ENCODE results near the gene PIK3R6.
"Not testable (repeated sequence)": the region's sequence is repeated elsewhere in the genome, so short reads cannot be mapped to it uniquely, and the experiment has no call there.

PIK3R6 gene

DNA sequence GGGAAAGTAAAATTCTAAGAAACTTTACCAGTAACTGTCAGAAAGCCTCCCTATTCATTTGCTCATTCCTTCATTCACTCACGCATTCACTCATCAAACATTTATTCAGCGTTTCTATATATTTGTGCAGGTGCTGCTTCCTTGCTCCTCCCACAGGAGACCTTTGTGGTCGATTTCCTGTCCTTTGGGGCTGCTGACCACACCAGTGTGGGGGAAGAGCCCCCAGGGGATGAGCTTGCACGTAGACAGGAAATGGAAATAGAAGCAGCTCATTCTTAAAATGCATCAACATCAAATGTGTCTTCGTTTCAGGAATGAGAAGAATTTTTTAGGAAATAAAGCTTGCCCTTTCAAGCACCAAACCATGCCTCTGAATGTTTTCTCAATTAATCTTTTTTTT, 9.6 kb downstream of the PIK3R6 start:
- peak; percentile 84 for DNase-seq (ENCODE audit: extremely low read depth, insufficient read length)
- no peak overlapping the region; the same call in 1 of the 2 replicates for H3K4me3 ChIP-seq (replicated peaks; ENCODE audit: low read depth, low read length)
- peaks cover 8% of the 10 kb centered on the region for H3K36me3 ChIP-seq (ENCODE audit: control insufficient read depth, insufficient read depth, low read length)
- TF ChIP-seq, protein P1, sequence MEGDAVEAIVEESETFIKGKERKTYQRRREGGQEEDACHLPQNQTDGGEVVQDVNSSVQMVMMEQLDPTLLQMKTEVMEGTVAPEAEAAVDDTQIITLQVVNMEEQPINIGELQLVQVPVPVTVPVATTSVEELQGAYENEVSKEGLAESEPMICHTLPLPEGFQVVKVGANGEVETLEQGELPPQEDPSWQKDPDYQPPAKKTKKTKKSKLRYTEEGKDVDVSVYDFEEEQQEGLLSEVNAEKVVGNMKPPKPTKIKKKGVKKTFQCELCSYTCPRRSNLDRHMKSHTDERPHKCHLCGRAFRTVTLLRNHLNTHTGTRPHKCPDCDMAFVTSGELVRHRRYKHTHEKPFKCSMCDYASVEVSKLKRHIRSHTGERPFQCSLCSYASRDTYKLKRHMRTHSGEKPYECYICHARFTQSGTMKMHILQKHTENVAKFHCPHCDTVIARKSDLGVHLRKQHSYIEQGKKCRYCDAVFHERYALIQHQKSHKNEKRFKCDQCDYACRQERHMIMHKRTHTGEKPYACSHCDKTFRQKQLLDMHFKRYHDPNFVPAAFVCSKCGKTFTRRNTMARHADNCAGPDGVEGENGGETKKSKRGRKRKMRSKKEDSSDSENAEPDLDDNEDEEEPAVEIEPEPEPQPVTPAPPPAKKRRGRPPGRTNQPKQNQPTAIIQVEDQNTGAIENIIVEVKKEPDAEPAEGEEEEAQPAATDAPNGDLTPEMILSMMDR (IDR thresholded peaks at IDR 0.05; ENCODE audit: insufficient read depth, low read length, poor library complexity, severe bottlenecking), result no peak
- no peaks in the 10 kb centered on the region for H3K27me3 ChIP-seq (replicated peaks; ENCODE audit: control insufficient read depth, insufficient read depth, low read length)

DNA sequence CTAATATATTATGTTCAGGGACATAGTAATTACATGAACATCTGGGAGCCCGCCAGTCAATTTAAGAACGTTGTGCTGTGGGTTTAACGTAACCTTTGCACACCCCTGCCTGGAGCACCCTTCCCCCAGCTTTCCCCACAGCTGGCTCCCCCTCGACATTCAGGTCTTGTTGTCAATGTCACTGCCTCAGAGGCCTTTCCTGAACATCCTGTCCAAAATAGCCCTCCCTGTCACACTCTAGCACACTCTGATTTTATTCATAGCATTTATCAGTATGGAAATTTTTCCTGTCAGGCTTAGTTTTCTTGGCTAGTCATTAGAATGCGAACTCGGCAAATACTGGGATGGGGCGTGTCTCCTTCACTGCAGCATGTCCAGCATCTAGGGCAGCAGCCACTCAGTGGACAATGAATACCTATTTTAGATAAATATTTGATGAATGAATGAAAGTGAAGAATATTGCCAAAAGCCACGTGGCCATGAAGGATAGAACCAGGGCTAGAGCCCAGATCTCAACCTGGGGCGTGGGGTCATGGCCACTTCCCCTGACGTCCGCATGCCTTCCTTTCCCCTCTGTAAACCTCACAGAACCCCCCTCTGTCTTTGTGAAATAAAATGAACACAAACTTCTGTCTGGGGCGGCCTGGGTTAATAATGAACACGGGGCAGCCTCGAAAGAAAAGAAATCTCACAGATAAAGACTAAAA, 10.5 kb downstream of the PIK3R6 start:
- peaks cover 3% of the 10 kb centered on the region for H3K36me3 ChIP-seq (ENCODE audit: control insufficient read depth, insufficient read depth, low read length)
- H3K27me3 ChIP-seq (replicated peaks; ENCODE audit: control insufficient read depth, insufficient read depth, low read length), result no peaks in the 10 kb centered on the region
- DNase-seq (ENCODE audit: extremely low read depth, insufficient read length), result peak; percentile 70
- TF ChIP-seq, protein P1 (IDR thresholded peaks at IDR 0.05; ENCODE audit: insufficient read depth, low read length, poor library complexity, severe bottlenecking), result no peak
- H3K4me3 ChIP-seq (replicated peaks; ENCODE audit: low read depth, low read length), result peak overlapping the region; percentile 22

DNA sequence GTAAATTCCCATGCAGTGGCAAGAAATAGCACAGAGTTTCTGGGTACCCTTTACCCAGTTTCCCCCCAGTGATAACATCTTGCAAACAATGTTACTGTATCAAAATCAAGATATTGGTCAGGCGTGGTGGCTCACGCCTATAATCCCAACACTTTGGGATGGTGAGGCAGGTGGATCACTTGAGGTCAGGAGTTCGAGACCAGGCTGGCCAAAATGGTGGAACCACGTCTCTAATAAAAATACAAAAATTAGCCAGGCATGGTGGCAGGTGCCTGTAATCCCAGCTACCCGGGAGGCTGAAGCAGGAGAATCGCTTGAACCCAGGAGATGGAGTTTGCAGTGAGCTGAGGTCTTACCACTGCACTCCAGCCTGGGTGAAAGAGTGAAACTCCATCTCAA, 11.3 kb downstream of the PIK3R6 start:
- peak overlapping the region; percentile 19; the same call in 1 of the 2 replicates for H3K4me3 ChIP-seq (replicated peaks; ENCODE audit: low read depth, low read length)
- H3K27me3 ChIP-seq (replicated peaks; ENCODE audit: control insufficient read depth, insufficient read depth, low read length); H3K36me3 ChIP-seq (ENCODE audit: control insufficient read depth, insufficient read depth, low read length); DNase-seq (ENCODE audit: extremely low read depth, insufficient read length): not testable (repeated sequence)

DNA sequence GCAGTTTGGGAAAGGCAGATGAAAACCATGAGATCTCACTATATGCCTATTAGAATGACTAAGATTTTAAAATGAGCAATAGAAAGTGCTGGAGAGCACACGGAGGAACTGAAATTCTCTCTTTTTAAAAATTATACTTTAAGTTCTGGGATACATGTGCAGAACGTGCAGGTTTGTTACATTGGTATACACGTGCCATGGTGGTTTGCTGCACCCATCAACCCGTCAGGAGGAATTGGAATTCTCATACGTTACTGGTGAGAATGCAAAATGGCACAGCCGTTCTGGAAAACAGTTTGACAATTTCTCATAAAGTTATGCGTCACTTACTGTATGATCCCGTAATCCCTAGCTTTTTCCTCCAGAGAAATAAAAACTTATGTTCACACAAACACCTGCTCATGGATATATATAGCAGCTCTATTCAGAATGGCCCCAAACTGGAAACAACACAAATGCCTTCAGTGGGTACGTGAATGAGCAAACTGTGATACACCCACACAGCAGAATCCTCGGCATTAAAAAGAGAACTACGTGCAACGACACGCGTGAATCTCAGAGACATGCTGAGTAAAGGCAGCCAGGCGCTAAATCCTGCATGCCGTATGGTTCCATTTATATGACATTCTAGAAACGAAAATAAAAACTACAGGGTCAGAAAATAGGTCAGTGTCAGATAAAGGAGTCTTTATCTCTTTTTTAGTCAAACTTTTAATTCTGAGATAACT, 11.8 kb downstream of the PIK3R6 start:
- Histone ChIP-seq H3K27me3 (replicated peaks; ENCODE audit: control insufficient read depth, insufficient read depth, low read length) (no peaks in the 10 kb centered on the region), H3K4me3 (replicated peaks; ENCODE audit: low read depth, low read length) (peak overlapping the region; percentile 19; the same call in 1 of the 2 replicates), H3K36me3 (ENCODE audit: control insufficient read depth, insufficient read depth, low read length) (peaks cover 3% of the 10 kb centered on the region)
- DNase-seq (ENCODE audit: extremely low read depth, insufficient read length), result peak; percentile 71
- TF ChIP-seq, protein P1 (IDR thresholded peaks at IDR 0.05; ENCODE audit: insufficient read depth, low read length, poor library complexity, severe bottlenecking), result no peak

DNA sequence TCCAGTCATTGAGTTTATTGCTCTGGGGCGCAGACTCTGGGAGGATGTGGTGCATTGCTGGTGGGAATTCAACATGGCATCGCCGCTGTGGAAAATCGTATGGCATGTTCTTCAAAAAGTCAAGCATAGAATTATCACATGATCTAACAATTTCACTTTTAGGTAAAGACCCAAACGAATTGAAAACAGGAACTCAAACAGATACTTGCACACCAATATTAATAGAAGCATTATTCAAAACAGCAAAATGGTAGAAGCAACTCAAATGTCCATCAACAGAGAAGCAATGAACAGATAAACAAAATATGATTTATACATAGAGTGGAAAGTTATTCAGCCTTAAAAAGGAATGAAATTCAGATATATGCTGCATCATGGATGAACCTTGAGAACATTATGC, 15.9 kb downstream of the PIK3R6 start:
- H3K36me3 ChIP-seq (ENCODE audit: control insufficient read depth, insufficient read depth, low read length), result peaks cover 24% of the 10 kb centered on the region
- H3K27me3 ChIP-seq (replicated peaks; ENCODE audit: control insufficient read depth, insufficient read depth, low read length), result no peaks in the 10 kb centered on the region
- no peak overlapping the region for H3K4me3 ChIP-seq (replicated peaks; ENCODE audit: low read depth, low read length)
- TF ChIP-seq, protein P1 (IDR thresholded peaks at IDR 0.05; ENCODE audit: insufficient read depth, low read length, poor library complexity, severe bottlenecking), result no peak
- no peak for DNase-seq (ENCODE audit: extremely low read depth, insufficient read length)

DNA sequence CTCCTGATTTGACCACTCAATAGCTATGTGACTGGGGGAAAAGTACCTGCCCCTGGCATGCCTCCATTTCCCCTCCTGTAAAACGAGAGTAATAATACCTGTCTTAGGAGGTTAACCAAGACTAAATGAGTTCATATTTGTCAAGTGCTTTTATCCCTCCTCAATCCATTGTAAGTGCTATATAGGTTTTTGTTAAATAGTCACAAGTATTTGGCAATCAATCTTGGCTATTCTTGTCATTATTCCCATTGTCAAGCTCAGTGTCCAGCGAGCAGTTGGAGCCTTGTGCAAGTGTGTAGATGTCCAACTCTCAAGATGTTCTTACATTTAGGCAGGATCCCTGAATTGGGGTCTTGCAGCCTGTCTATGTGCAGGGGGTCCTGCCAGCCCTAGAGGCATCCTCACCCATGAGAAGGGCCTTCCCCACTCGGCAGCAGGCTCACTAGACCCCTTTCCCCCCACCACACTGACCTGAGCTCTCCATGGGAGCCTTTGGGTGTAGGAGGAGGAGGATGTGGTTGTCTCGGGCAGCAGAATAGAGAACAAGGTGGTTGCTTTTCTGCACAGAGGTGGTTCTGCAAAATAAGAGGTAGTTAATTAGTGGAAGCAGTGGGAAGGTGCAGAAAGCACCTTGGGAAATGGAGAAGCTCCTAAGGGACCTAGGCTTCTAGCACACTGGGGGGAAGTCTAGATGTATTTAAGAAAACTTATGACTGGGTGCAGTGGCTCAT, 18.0 kb downstream of the PIK3R6 start:
- no peak for DNase-seq (ENCODE audit: extremely low read depth, insufficient read length)
- H3K4me3 ChIP-seq (replicated peaks; ENCODE audit: low read depth, low read length), result no peak overlapping the region
- no peaks in the 10 kb centered on the region for H3K27me3 ChIP-seq (replicated peaks; ENCODE audit: control insufficient read depth, insufficient read depth, low read length)
- peaks cover 24% of the 10 kb centered on the region for H3K36me3 ChIP-seq (ENCODE audit: control insufficient read depth, insufficient read depth, low read length)
- TF ChIP-seq, protein P1 (IDR thresholded peaks at IDR 0.05; ENCODE audit: insufficient read depth, low read length, poor library complexity, severe bottlenecking), result no peak
